GM20000 (cell line): ENCODE data around the gene AR.

Source experiments
- DNase-seq: peaks from one replicate; pipeline ENCODE4 v3.0.0; 2012; ENCODE audit warnings: low spot score
- CTCF ChIP-seq: IDR thresholded peaks from 2 replicates; pipeline ENCODE4 v1.5.1; 2012; ENCODE audit warnings: mild to moderate bottlenecking, control low read depth; ENCODE audit errors: extremely low read depth, missing control alignments

AR gene

GRCh38 chrX:67546496-67547423 lies 2.9 kb downstream of the AR start:
- TF ChIP-seq CTCF, result no peak
- DNase-seq, result no peak

GRCh38 chrX:67555578-67556203 lies 11.9 kb downstream of the AR start:
- peak; percentile 29 for TF ChIP-seq CTCF
- DNase-seq, result no peak

- no peak for TF ChIP-seq CTCF
- DNase-seq, result no peak
Measured at GRCh38 chrX:67558267-67558666, 14.4 kb downstream of the AR start.

- TF ChIP-seq CTCF, result no peak
Measured at GRCh38 chrX:67563469-67564448, 19.9 kb downstream of the AR start.

GRCh38 chrX:67564475-67564874 lies 20.7 kb downstream of the AR start:
- DNase-seq, result no peak
- TF ChIP-seq CTCF, result no peak

More at GRCh38 chrX:67563469-67564448, 19.9 kb downstream of the AR start:
- DNase-seq, result no peak

GRCh38 chrX:67568769-67569168 lies 24.9 kb downstream of the AR start:
- no peak for DNase-seq
- no peak for TF ChIP-seq CTCF
